Stimulated activated memory B cell treated with anti-CD40 and anti-IgM and Interleukin-4, amounts not matched to agents 10 μg/mL and 1 μg/mL and 100 μg/mL, for 72 hours (primary cell): Measurements from ENCODE around the gene SSB.
"Not testable (repeated sequence)": the region's sequence is repeated elsewhere in the genome, so short reads cannot be mapped to it uniquely, and the experiment has no call there.

Experiments
- ATAC-seq: fragments of 150-1000 bp; cut with Tn5 transposase; 2 replicates; pipeline ENCODE4 v1.10.0; 2021
- H3K27ac Mint-ChIP-seq: one replicate; pipeline ENCODE4 v1.8.0; 2022; ENCODE audit warnings: mild to moderate bottlenecking, mixed read lengths
- H3K27me3 Mint-ChIP-seq: one replicate; pipeline ENCODE4 v1.8.0; 2022; ENCODE audit warnings: mixed read lengths
- H3K36me3 Mint-ChIP-seq: one replicate; pipeline ENCODE4 v1.8.0; 2022; ENCODE audit warnings: mixed read lengths
- H3K4me1 Mint-ChIP-seq: one replicate; pipeline ENCODE4 v1.8.0; 2022; ENCODE audit warnings: mixed read lengths
- H3K4me3 Mint-ChIP-seq: one replicate; pipeline ENCODE4 v1.8.0; 2022; ENCODE audit warnings: mild to moderate bottlenecking, moderate library complexity, mixed read lengths
- H3K9me3 Mint-ChIP-seq: one replicate; pipeline ENCODE4 v1.8.0; 2022; ENCODE audit warnings: mixed read lengths

Gene SSB

DNA sequence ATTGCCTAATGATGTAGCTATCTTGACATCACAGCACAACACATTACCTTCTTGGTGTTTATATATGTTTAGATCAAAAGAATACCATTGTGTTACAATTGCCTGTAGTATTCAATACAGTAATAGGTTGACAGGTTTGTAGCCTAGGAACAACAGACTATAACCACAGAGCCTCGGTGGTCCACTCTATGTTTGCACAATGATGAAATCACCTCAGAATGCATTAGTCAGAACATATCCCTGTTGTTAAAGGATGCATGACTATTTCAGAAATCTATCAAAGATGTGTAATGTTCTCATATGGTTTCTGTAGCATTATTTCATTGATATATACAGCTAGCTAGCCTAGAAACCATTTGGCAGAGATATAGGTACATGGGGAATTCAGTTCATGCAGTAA, 17.2 kb downstream of the SSB start:
- Mint-ChIP-seq H3K4me1 (peaks cover 4% of the 10 kb centered on the region), H3K4me3 (no peak overlapping the region), H3K36me3 (peaks cover 46% of the 10 kb centered on the region), H3K27ac (no peak overlapping the region), H3K9me3 (no peaks in the 10 kb centered on the region), H3K27me3 (no peaks in the 10 kb centered on the region)
- no peak for ATAC-seq

DNA sequence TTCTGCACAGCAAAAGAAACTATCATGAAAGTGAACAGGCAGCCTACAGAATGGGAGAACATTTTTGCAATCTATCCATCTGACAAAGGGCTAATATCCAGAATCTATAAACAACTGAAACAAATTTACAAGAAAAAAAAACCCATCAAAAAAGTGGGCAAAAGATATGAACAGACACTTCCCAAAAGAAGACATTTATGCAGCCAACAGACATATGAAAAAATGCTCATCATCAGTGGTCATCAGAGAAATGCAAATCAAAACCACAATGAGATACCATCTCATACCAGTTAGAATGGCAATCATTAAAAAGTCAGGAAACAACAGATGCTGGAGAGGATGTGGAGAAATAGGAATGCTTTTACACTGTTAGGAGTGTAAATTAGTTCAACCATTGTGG, 18.3 kb downstream of the SSB start:
- H3K4me1 Mint-ChIP-seq: peaks cover 14% of the 10 kb centered on the region
- peaks cover 50% of the 10 kb centered on the region for H3K36me3 Mint-ChIP-seq
- not testable (repeated sequence) for H3K27ac Mint-ChIP-seq, ATAC-seq, H3K4me3 Mint-ChIP-seq, H3K27me3 Mint-ChIP-seq, H3K9me3 Mint-ChIP-seq

DNA sequence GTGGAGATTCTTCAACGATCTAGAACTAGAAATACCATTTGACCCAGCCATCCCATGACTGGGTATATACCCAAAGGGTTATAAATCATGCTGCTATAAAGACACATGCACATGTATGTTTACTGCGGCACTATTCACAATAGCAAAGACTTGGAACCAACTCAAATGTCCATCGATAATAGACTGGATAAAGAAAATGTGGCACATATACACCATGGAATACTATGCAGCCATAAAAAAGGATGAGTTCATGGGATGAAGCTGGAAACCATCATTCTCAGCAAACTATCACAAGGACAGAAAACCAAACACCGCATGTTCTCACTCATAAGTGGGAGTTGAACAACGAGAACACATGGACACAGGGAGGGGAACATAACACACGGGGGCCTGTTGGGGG, 18.7 kb downstream of the SSB start:
- H3K4me3 Mint-ChIP-seq, H3K27ac Mint-ChIP-seq, ATAC-seq, H3K27me3 Mint-ChIP-seq, H3K9me3 Mint-ChIP-seq: not testable (repeated sequence)
- Mint-ChIP-seq H3K4me1 (peaks cover 16% of the 10 kb centered on the region), H3K36me3 (peaks cover 50% of the 10 kb centered on the region)

DNA sequence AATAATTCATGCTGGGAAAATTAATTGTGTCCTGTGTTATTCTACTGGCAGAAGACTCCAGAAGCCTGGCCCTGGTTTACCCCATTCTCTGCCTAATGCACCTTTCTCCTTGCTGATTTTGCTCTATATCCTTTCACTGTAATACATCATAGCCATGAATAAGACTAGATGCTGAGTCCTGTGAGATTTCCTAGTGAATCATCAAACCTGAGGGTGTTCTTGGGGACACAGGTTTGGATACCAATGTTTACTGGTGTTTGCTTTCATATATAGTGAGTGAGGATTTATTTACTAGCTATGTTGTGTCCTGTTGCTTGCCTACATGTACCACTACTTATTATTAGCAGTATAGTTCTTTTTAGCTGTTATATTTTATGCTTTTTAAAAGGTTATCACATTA, 19.6 kb downstream of the SSB start:
- Mint-ChIP-seq H3K27ac (no peak overlapping the region), H3K4me1 (peaks cover 25% of the 10 kb centered on the region), H3K27me3 (no peaks in the 10 kb centered on the region), H3K4me3 (no peak overlapping the region), H3K36me3 (peaks cover 45% of the 10 kb centered on the region), H3K9me3 (no peaks in the 10 kb centered on the region)
- ATAC-seq: no peak

DNA sequence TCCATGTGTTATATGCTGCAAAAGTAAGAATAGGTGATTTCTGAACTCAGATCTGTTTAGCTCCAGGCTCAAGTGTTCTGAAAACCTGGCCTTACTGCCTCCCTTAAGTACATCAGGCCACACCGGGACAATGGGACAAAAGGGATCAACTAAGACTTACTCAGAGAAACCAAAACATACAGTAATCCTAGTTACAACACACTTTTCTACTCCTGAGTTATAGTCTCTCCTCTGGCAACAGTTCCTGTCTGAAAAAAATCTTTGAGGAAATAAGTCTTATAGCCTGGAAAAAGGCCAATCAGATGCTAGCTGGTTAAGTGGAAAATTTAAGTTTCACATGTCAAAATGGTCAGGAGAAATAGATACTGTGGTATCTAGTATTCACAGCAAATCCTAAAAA, 20.4 kb downstream of the SSB start:
- H3K4me3 Mint-ChIP-seq: no peak overlapping the region
- peak overlapping the region; percentile 35 for H3K27ac Mint-ChIP-seq
- H3K9me3 Mint-ChIP-seq: no peaks in the 10 kb centered on the region
- H3K27me3 Mint-ChIP-seq: no peaks in the 10 kb centered on the region
- no peak for ATAC-seq
- H3K4me1 Mint-ChIP-seq: peaks cover 33% of the 10 kb centered on the region
- H3K36me3 Mint-ChIP-seq: peaks cover 45% of the 10 kb centered on the region

- Mint-ChIP-seq H3K27ac (peak overlapping the region; percentile 35), H3K4me1 (peaks cover 42% of the 10 kb centered on the region), H3K36me3 (peaks cover 36% of the 10 kb centered on the region)
- H3K27me3 Mint-ChIP-seq, H3K9me3 Mint-ChIP-seq, ATAC-seq, H3K4me3 Mint-ChIP-seq: not testable (repeated sequence)
These were observed 21.4 kb downstream of the SSB start for GRCh38 chr2:169820101-169820500.

DNA sequence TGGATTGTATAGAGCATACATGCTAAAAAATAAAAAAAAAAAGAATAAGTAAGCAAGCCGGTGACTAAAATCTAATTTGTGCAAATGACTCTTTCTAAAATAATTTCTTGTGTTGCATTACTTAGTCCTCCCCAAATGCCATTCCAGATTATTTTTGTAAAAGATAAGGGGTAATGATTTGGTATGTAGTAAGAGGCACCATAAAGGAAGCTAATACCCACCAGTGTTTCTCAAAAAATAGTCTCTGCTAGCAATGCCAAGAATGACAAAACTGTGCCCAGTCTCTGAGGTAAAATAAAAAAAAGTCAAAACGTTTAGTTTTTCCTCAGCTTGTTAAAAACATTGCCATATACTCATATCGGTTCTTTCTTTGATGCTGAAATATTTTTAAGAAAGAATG, 23.4 kb downstream of the SSB start:
- ATAC-seq: no peak
- peaks cover 24% of the 10 kb centered on the region for H3K36me3 Mint-ChIP-seq
- H3K4me3 Mint-ChIP-seq: no peak overlapping the region
- H3K27ac Mint-ChIP-seq: no peak overlapping the region
- H3K9me3 Mint-ChIP-seq: no peaks in the 10 kb centered on the region
- H3K4me1 Mint-ChIP-seq: peaks cover 48% of the 10 kb centered on the region
- no peaks in the 10 kb centered on the region for H3K27me3 Mint-ChIP-seq

- Mint-ChIP-seq H3K27ac (no peak overlapping the region), H3K27me3 (no peaks in the 10 kb centered on the region), H3K4me3 (no peak overlapping the region), H3K36me3 (peaks cover 17% of the 10 kb centered on the region), H3K4me1 (peaks cover 51% of the 10 kb centered on the region), H3K9me3 (no peaks in the 10 kb centered on the region)
- no peak for ATAC-seq
These were observed 24.2 kb downstream of the SSB start for GRCh38 chr2:169822785-169823392.

DNA sequence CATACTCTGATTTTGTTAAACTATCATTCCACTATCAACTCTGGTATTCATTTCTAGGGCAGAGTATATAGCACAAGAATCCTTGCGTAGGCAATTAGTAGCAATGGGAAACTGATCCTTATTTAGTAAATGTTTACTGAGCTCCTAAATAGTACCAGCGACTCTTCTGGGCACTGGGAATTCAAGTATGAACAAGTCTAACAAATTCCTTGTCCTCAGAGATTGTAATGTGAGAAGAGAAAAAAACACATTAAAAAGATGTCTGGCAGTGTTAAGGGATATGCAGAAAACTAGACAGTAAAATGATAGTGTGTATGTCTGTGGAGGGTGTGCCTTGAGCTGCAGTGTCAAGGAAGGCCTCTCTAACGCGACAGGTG, 25.3 kb downstream of the SSB start:
- H3K27me3 Mint-ChIP-seq: no peaks in the 10 kb centered on the region
- H3K27ac Mint-ChIP-seq: peak overlapping the region; percentile 89
- peaks cover 11% of the 10 kb centered on the region for H3K36me3 Mint-ChIP-seq
- peak overlapping the region; percentile 96 for H3K4me3 Mint-ChIP-seq
- no peak for ATAC-seq
- no peaks in the 10 kb centered on the region for H3K9me3 Mint-ChIP-seq
- H3K4me1 Mint-ChIP-seq: peaks cover 61% of the 10 kb centered on the region

- Mint-ChIP-seq H3K4me1 (peaks cover 63% of the 10 kb centered on the region), H3K4me3 (peak within 1 kb of the TSS; percentile 96), H3K27ac (peak within 1 kb of the TSS; percentile 89), H3K9me3 (no peaks in the 10 kb centered on the region), H3K36me3 (peaks cover 11% of the 10 kb centered on the region), H3K27me3 (no peaks in the 10 kb centered on the region)
- peak; percentile 81 for ATAC-seq
These were observed 26.0 kb downstream of the SSB start, which contains the start of gene METTL5 for GRCh38 chr2:169824373-169825333. Gene METTL5, minus strand, starts transcription at chr2:169824905. Its CDS starts 308 bp downstream, at chr2:169824597.

DNA sequence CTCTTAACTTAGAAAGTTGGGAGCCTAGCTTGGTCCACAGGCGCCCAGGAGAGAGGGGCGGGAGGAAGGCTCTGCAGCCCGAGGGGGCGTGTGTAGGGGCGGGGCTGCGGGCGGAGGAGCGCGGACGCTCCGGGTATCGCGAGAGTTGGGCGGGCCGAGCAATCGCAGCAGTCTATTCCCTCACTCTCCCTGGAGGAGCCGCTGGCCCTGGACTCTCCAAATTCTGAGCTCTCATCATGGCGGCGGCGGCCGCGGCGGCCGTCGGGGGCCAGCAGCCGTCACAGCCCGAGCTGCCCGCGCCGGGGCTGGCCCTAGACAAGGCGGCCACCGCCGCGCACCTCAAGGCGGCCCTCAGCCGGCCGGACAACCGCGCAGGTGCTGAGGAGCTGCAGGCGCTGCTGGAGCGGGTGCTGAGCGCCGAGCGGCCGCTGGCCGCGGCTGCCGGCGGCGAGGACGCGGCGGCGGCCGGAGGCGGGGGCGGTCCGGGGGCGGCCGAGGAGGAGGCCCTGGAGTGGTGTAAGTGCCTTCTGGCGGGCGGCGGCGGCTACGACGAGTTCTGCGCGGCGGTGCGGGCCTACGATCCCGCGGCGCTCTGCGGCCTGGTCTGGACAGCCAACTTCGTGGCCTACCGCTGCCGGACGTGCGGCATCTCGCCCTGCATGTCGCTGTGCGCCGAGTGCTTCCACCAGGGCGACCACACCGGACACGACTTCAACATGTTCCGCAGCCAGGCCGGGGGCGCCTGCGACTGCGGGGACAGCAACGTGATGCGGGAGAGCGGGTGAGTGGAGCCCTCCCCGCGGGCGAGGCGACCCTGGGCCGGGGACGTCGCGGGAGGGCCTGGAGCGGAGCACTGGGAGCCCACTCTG, 28.8 kb downstream of the SSB start, which contains the start of gene UBR3:
UBR3 (plus strand) TSS at position 183 of the 869 bp plus-strand sequence; CDS start at position 237, 54 bp downstream.
- Mint-ChIP-seq H3K9me3 (no peaks in the 10 kb centered on the region), H3K4me3 (peak within 1 kb of the TSS; percentile 88), H3K27me3 (no peaks in the 10 kb centered on the region), H3K27ac (peak within 1 kb of the TSS; percentile 69), H3K4me1 (peaks cover 63% of the 10 kb centered on the region), H3K36me3 (peaks cover 8% of the 10 kb centered on the region)
- ATAC-seq: peak; percentile 96

DNA sequence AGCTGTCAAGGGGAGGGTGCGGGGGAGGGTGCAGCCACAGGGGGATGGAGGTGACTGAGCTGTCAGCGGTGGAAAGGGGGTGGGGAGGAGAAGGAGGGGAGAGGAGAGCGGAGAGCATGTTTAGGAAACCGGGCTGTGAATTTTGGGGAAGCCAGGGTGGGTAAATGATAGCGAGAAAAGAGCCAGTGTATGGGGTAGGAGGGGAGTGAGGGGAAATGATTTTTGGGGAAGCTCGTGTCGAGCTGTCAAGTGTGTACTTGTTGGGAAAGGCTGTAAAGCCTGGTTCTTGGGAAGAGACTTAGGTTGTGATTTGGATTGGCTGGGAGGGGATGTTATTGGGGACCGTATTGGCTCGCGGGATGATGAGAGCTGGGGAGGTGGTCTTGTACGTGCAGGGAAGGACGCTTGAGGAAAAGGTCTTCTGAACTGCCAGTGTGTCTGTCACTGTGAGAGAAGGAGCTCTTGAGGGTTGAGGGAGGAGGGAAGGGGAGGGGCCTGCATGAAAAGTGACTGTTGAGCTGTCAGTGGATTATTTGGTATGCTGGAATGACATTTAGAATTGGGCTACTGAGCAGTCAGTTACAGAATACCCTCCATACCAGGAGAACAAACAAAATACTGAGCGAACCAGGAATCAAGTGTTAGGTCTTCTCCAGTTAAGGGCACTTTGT, 29.6 kb downstream of the SSB start:
- H3K9me3 Mint-ChIP-seq: no peaks in the 10 kb centered on the region
- peak overlapping the region; percentile 69 for H3K27ac Mint-ChIP-seq
- H3K36me3 Mint-ChIP-seq: peaks cover 8% of the 10 kb centered on the region
- no peaks in the 10 kb centered on the region for H3K27me3 Mint-ChIP-seq
- peak; percentile 44 for ATAC-seq
- H3K4me1 Mint-ChIP-seq: peaks cover 61% of the 10 kb centered on the region
- peak overlapping the region; percentile 88 for H3K4me3 Mint-ChIP-seq

- Mint-ChIP-seq H3K4me1 (peaks cover 43% of the 10 kb centered on the region), H3K27ac (no peak overlapping the region), H3K4me3 (no peak overlapping the region), H3K9me3 (no peaks in the 10 kb centered on the region), H3K27me3 (no peaks in the 10 kb centered on the region), H3K36me3 (peaks cover 17% of the 10 kb centered on the region)
- ATAC-seq: no peak
These were observed 35.7 kb downstream of the SSB start for GRCh38 chr2:169834401-169834800.

- H3K9me3 Mint-ChIP-seq: no peaks in the 10 kb centered on the region
- no peak overlapping the region for H3K27ac Mint-ChIP-seq
- ATAC-seq: no peak
- H3K4me1 Mint-ChIP-seq: peaks cover 41% of the 10 kb centered on the region
- no peak overlapping the region for H3K4me3 Mint-ChIP-seq
- H3K36me3 Mint-ChIP-seq: peaks cover 20% of the 10 kb centered on the region
- no peaks in the 10 kb centered on the region for H3K27me3 Mint-ChIP-seq
These were observed 40.2 kb downstream of the SSB start for GRCh38 chr2:169838743-169839489.
